Stimulated activated CD4-positive, alpha-beta T cell treated with anti-CD3 and anti-CD28 coated beads, Interleukin-12 subunit alpha, Interleukin-12 subunit beta, amount 100 ng/mL, for 24 hours (primary cell): ENCODE measurements around the gene NEXN.
"Not testable (repeated sequence)": the region's sequence is repeated elsewhere in the genome, so short reads cannot be mapped to it uniquely, and the experiment has no call there.

ENCODE experiments used
- DNase-seq, 2 experiments: peaks; one replicate each; pipeline ENCODE4 v3.0.0-alpha.2; 2020; ENCODE audit warnings: low read depth in 2 of 2

The NEXN gene

GRCh38 chr1:77961392-77961791 is 73.0 kb downstream of the NEXN start:
- DNase-seq, result no peak

DNA sequence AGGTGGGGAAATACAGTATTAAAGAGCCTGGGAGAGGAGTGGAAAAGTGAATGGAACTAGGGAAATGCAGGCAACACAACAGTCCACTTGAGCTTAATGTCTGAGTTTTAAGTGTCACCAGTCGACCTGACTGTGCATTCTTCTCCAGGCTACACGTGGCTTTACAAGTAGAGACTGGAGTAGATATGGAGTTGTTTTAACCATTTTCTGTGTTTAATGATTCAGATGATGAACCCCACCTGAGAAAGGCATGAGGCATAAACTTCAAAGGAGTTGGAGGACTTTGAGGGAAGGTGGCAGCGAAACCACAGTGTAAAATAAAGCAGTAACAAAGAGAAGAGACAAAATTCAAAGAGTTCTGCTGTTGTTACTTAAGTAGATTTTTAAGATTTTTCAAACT is 77.9 kb downstream of the NEXN start:
- no peak for DNase-seq

- DNase-seq, result no peak
Observed at GRCh38 chr1:77970192-77970591, 81.8 kb downstream of the NEXN start.

DNA sequence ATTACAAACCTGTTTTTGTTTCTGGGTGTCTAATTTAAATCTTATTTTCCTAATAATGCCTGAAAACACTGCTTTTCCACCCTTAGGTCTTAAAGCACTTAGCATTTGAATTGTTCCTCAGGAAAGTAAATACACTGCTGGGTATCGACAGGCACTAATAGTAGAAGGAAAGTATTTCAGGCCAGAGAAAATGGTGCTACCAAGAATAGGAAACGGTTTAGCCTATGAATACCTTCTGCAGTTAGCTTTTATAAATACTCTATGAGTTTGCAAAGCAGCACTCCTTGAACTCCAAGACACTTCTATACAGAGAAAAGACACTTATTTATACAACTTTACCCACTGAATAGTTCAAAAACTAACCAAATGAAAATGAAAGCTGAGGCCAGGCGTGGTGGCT is 83.7 kb downstream of the NEXN start:
- no peak for DNase-seq

DNA sequence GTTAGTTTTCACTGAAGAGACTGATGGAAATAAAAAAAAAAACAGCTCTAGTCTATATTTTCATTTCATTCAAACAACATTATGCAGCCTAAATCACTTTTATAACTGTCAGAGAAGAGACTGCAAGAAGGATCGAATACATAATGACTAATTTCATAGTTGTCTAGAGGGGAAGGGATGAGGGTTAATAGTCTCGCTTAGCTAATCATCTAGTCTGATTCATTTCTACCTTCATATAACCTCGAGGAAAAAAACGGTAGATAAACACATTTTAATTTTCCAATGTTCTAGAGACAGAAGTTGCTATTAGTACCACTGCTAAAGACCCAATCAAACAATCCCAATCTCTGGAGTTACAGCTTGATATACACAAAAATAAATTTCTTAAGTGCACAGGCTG is 87.0 kb downstream of the NEXN start:
- DNase-seq, result no peak

GRCh38 chr1:77975907-77976306 is 87.5 kb downstream of the NEXN start:
- no peak for DNase-seq

DNA sequence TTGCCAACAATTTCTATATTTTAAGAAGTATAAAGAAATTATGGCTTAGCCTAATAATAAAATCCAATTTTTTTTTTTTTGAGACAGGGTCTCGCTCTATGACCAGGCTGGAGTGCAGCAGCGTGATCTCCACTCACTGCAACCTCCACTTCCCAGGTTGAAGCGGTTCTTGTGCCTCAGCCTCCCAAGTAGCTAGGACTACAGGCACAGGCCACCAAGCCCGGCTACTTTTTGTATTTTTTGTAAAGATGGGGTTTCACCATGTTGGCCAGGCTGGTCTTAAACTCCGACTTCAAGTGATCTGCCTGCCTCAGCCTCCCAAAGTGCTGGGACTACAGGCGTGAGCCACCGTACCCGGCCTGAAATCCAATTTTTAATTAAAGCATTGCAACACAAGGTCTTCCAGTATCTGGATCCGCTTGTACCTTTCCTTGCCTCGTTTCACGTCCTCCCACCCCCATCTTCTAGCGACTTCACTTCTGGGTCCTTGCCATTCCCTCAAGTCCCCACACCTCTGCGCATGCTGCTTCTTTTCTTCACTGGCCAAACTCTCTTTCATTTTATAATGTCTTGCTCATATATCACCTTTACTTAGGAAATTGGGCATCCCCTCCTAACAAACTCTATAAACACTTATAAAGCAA is 88.1 kb downstream of the NEXN start:
- DNase-seq, result no peak

GRCh38 chr1:77977989-77978292 is 89.5 kb downstream of the NEXN start:
- DNase-seq, result no peak

DNA sequence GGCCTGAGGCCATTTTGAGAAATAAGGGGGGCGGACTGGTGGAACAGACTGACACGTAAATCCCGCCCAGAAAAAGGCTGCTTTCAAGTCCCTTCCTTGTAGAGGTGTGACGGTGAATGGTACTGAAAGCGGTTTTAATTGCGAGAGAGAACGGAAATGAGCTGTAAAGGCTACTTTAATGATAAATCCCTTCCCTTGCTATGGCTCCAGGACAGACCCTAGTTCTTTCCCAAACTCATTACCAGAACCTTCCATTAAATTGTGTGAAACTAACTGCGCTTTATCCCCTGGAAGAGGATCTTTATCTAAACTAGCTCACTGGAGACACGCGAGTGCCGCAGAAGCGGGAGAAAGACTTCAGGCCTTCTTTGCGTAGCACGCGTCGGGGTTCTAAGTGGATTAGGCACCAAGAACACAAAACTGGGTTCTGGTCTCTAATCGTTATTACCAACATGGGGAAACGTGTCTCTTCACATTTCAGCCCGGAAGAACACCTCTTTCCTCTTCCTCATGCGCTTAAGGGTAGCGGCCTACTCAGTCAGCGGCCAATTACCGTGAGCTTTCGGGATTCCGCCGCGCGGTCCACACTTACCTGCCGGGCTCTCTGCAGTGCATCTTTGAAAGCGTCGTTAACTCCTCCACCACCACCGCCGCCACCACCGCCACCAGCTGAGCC is 90.0 kb downstream of the NEXN start:
- peak; percentile 40 to 63 for DNase-seq

- DNase-seq, result peak; percentile 90 to 91
Observed at GRCh38 chr1:77978969-77979876, 90.8 kb downstream of the NEXN start, which contains the start of gene FUBP1. TSS of gene FUBP1 (minus strand) at chr1:77979072. CDS start at chr1:77979004, 68 bp downstream.

DNA sequence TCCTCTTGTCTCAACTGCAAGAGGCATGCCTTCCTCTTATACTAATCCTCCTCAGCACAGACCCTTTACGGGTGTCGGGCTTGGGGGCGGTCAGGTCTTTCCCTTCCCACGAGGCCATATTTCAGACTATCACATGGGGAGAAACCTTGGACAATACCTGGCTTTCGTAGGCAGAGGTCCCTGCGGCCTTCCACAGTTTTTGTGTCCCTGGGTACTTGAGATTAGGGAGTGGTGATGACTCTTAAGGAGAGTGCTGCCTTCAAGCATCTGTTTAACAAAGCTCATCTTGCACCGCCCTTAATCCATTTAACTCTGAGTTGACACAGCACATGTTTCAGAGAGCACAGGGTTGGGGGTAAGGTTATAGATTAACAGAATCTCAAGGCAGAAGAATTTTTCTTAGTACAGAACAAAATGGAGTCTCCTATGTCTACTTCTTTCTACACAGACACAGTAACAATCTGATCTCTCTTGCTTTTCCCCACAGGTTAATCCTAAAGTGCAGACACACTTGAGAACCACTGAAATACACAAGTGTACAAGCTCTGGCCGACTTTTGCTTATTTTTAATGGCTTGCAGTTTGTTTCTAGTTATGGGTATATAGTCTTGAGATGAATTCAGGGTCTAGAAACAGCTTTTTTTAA is 95.0 kb downstream of the NEXN start:
- not testable (repeated sequence) for DNase-seq

- no peak for DNase-seq
Observed at GRCh38 chr1:77983997-77984355, 95.6 kb downstream of the NEXN start.

DNA sequence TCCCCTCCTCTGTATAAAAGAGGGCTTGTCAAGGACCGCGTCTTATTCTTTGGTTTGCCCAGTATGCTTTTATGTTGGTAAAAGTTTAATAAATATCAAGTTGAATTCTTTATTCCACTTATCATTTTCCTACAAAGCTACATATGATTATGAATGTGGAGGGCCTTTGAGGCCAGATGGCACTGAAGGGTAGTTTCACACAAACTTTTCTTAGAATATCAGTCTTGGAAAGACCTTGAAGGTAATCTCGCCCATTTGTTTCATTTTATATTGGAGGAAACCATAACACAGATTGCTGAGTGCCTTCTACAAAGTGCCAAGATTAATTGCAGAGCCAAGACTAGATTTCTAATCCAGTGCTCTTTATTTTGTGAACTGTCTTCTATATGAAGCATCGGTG is 96.2 kb downstream of the NEXN start:
- no peak for DNase-seq

DNA sequence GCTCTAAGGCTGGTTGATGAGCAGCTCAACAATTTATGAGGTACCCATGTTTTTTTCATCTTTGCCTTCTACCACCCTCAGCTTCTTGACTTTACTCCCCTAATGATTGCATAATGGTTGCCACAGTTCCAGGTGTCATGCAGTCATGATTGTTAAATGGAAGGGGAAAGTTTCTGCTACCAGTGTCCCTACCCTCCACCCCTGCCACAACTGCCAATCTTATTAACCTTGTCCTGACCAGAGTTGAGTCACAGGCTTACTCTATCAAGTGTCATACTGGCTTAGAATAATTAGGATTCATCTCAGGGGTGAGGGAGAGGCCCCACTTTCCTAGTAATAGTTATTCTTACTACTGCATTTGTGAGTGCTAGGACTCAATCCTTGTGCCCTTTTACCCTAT is 98.4 kb downstream of the NEXN start:
- no peak for DNase-seq

- DNase-seq, result no peak
Observed at GRCh38 chr1:77987919-77988318, 99.5 kb downstream of the NEXN start.

- no peak for DNase-seq
Observed at GRCh38 chr1:77989744-77990143, 101.3 kb downstream of the NEXN start.

DNA sequence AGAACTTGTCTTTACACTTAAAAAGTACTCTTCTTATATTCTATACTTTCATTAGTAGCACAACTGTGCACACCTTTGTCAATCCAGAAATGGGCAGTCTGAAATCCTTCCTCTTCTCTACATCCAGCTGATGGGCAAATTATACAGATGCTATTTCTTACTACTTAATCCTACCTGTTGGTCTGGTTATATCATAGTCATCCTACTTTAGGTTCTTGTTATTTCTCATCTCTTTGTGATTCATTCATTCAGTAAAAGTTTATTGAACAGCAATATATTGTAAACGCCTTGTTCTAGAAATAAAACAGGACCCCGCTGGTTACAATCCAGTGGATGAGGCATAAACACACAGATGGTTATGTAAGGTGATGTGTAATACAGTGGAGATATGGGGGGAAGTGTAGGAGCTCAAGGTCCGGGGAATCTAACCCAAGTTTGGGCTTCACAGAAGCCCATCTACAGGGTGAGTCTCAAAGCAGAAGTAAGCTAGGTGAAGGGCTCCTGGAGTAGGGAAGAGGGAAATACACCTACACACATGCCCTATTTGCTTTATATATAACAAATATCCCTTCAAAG is 102.3 kb downstream of the NEXN start:
- DNase-seq, result no peak

DNA sequence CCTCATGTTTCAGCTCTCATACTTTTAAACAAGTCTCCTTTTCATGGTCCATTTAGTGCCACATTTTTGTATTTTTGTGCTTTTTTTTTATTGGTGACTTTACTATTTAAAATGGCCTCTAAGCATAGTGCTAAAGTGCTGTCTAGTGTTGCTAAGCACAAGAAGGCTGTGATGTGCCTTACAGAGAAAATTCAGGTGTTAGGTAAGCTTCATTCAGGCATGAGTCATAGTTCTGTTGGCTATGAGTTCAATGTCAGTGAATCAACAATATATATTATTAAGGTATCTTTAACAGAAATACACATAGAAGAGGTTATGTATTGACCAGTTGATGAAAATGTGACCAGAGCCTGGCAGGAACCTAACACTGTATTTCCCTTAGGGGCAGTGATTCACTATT is 103.2 kb downstream of the NEXN start:
- no peak for DNase-seq
